Peyer's patch (tissue), 4 donors: ENCODE measurements around the gene ITGB7.
A peak's percentile ranks its signal among the peaks of the same experiment; 100 is the strongest.

Source experiments
- CTCF ChIP-seq, 6 experiments: fragments of 450-650 bp in 4 of 6; fragments of 200-600 bp in 2 of 6; sonication (generic) in 1 of 6; IDR thresholded peaks; one replicate each; pipeline ENCODE4 v1.5.1; 2017 to 2019; ENCODE audit warnings: antibody characterized with exemption in 6 of 6, mild to moderate bottlenecking in 3 of 6, moderate library complexity in 1 of 6
- POLR2A ChIP-seq, 2 donors: fragments of 450-650 bp; IDR thresholded peaks; one replicate each; pipeline ENCODE4 v1.5.1; 2017; ENCODE audit warnings: antibody characterized with exemption in 2 of 2, mild to moderate bottlenecking in 2 of 2, moderate library complexity in 2 of 2

GRCh38 chr12:53221203-53222080 lies 14.4 kb upstream of the ITGB7 start:
- TF ChIP-seq CTCF (IDR thresholded peaks at IDR 0.05) = peak in 2 of 6 experiments; percentile 7 to 13
- TF ChIP-seq POLR2A (IDR thresholded peaks at IDR 0.05) = peak in 1 of 2 donors; percentile 44
